WI38 (cell line): Measurements from ENCODE around the gene TTLL1.
"Not testable (repeated sequence)": the region's sequence is repeated elsewhere in the genome, so short reads cannot be mapped to it uniquely, and the experiment has no call there.

Source experiments
- H3K4me3 ChIP-seq: 2 replicates; pipeline ENCODE4 v1.5.1; 2011; ENCODE audit warnings: low read depth, mild to moderate bottlenecking, control low read depth, low read length
- CTCF ChIP-seq: IDR thresholded peaks from 2 replicates; pipeline ENCODE4 v1.5.1; 2012; ENCODE audit warnings: low read depth, mild to moderate bottlenecking, control low read depth, low read length

The TTLL1 gene

GRCh38 chr22:43018615-43019014, 70.6 kb downstream of the TTLL1 start:
- no peak overlapping the region for H3K4me3 ChIP-seq
- no peak for TF ChIP-seq CTCF

- no peak for TF ChIP-seq CTCF
- no peak overlapping the region for H3K4me3 ChIP-seq
These were observed 71.4 kb downstream of the TTLL1 start for GRCh38 chr22:43017525-43018460.

GRCh38 chr22:43016150-43016549, 73.0 kb downstream of the TTLL1 start:
- not testable (repeated sequence) for H3K4me3 ChIP-seq

- peak overlapping the region; percentile 86 for H3K4me3 ChIP-seq
- no peak for TF ChIP-seq CTCF
These were observed 73.5 kb downstream of the TTLL1 start for GRCh38 chr22:43015677-43016042.

- H3K4me3 ChIP-seq, result peak within 1 kb of the TSS; percentile 86
- TF ChIP-seq CTCF, result no peak
These were observed 74.1 kb downstream of the TTLL1 start, which contains the start of gene PACSIN2 for GRCh38 chr22:43014869-43015676. PACSIN2 (minus strand) TSS chr22:43015149; CDS start chr22:42912080, 103,069 bp downstream.

- TF ChIP-seq CTCF, result no peak
- H3K4me3 ChIP-seq, result peak overlapping the region; percentile 86
These were observed 74.8 kb downstream of the TTLL1 start for GRCh38 chr22:43014316-43014868.

- H3K4me3 ChIP-seq, result peak overlapping the region; percentile 86
- no peak for TF ChIP-seq CTCF
These were observed 75.6 kb downstream of the TTLL1 start for GRCh38 chr22:43013355-43014315.
